Activated CD4-positive, alpha-beta T cell treated with anti-CD3 and anti-CD28 coated beads, Interleukin-10, Interleukin-2, amounts not matched to agents 100 ng/mL and 50 ng/mL, durations not matched to agents 16 hours and 8 hours (primary cell): ENCODE data around the gene APBB2.

Source experiments
- DNase-seq: peaks from one replicate; pipeline ENCODE4 v3.0.0-alpha.2; 2020

The APBB2 gene

GRCh38 chr4:41214136-41214824 is at the start of gene APBB2:
APBB2 (minus strand) TSS chr4:41214542; CDS start chr4:41033254, 181,288 bp downstream.
- DNase-seq: peak; percentile 66

DNA sequence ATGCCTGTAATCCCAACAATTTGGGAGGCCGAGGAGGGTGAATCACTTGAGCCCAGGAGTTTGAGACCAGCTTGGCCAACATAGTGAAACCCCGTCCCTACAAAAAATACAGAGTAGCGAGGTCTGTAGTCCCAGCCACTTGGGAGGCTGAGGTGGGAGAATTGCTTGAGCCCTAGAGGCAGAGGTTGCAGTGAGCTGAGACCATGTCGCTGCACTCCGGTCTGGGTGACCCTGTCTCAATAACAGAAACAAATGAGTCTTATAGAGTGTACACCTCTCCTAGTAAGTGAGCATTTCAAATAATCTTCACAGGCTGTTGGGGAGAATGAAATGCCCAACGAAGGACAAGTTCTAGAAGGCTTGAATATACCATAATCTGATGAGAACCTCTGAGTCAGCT is 47.9 kb upstream of the APBB2 start:
- no peak for DNase-seq

DNA sequence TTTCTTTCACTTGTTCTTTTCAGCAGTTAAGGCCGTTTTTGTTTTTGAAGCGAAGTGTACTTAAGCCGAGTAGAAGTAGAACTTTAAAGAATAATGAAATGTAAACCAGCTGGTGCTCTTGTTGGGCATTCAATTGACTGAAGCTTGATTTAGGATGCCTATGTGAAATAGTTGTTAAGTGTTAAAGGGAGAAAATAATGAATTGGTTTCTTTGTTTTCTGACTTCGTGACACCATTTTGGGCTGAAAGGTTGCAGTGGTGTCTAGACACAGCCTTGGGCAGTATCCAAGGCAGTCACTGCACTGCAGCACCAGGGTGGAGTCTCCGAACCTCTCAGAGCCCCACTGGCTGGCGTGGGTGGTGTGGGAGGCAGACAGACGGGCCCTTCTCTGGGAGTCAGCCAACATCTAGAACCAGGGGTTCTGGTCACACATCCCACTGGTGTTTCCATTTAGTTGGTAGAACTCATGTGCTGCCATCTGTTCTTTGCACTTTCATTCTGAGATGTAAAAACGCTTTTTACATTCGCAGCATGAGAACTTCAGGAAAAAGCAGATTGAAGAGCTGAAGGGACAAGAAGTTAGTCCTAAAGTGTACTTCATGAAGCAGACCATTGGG is 45.9 kb upstream of the APBB2 start:
- no peak for DNase-seq

GRCh38 chr4:41258783-41259182 is 44.4 kb upstream of the APBB2 start:
- no peak for DNase-seq

GRCh38 chr4:41257906-41258305 is 43.6 kb upstream of the APBB2 start:
- DNase-seq: no peak

DNA sequence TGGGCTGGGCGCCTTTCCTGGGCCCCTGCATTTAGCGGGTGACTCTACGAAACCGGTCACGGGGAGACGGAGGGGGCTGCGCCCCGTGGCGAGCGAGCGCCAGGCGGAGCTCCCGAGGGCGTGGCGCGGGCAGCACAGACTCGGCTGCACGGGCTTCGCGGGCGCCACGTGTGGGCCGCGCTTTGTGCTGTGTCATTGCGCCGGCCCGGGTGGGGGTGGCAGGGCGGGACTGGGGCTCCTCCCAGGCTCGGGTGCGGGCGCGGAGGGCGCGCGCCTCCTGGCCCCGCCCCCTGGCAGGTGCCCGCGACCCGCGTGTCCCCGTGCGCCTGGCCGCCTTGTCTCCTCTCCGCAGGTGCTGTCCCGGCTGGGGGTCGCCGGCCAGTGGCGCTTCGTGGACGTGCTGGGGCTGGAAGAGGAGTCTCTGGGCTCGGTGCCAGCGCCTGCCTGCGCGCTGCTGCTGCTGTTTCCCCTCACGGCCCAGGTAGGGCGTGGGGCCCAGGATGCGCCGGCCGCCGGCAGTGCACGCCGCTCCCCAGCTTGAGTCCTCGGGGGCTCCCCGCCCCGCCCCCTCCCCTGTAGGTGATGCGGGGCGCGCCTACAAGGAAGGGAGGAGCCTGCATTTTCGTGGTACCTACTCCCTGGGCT is 43.0 kb upstream of the APBB2 start:
- peak; percentile 19 for DNase-seq

GRCh38 chr4:41256740-41257256 is 42.5 kb upstream of the APBB2 start, which contains the start of gene UCHL1:
UCHL1 (plus strand) TSS chr4:41256928; CDS start chr4:41256977, 49 bp downstream.
- peak; percentile 11 for DNase-seq

DNA sequence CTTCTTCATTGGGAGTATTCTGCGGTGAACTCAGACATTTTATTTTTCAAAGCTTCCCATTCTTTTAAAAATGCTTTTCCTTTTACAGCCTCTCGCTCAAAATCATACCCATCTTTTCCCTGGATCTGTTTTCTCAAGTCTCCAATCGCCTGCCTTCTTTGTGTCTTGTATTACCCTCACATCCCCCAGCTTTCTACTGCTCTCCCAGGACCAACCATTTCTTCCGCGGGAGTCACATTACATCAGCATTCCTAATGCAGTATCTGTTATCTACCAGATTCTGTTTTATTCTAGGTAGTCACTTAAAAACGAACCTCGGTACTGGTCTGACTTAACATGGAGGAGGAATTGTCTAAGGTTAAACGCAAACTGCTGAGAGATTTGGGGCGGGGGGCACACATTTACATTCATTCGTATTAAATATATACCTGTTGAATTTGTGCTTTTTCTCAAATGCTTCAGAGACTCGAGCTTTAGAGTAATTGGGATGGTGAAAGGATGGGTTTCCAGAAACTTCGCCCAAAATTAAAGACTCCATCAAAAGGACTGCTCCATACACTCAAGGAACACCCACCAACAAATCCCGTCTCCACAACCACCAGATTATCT is 41.9 kb upstream of the APBB2 start:
- DNase-seq: no peak

GRCh38 chr4:41245983-41246382 is 31.6 kb upstream of the APBB2 start:
- no peak for DNase-seq

DNA sequence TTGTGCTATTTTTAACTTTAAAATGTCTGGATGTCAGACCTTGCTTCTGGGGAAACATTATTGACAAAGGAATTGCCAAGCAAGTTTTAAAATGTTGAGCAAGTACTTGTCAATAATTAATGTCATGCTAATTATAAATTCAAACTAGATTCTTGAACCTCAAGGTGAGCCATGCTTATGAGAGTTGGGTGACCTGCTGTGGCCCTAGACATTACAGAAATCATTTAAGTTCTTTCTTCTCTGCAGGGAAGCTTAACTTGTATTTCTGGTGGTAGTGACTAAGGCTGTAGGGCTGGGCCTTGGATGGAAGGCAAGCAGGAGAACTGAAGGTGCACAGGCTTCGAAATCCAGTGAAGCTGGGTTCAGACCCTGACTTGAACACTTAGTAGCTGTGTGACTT is 27.6 kb upstream of the APBB2 start:
- no peak for DNase-seq

DNA sequence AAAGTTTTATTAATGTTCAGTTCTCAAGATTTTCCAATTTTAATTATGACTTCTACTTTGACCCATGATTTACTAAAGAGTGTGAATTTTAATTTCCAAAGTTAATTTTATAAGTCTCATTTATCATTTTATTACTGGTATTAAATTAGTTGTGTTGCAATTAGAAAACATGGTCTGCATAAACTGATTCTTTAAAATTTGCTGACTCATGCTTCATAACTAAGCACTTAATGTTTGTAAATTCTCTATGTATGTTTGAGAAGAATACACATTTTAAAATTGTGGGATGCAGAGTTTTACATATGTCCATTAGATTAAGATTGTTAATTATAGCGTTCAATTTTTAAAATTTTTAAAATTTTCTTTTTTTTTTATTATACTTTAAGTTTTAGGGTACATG is 22.2 kb upstream of the APBB2 start:
- DNase-seq: no peak

DNA sequence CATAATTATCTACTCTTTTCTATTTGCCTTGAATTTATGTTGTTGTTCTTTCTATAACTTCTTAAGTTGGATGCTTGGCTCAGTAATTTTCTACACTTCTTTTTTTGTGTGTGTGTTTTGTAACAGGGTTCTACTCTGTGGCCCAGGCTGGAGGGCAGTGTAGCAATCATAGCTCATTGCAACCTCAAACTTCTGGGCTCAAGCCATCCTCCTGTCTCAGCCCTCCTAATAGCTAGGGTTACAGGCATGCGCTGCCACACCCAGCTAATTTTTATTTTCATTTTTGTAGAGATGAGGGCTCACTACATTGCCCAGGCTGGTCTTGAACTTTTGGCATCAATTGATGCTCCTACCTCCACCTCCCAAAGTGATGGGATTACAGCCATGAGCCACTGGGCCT is 21.7 kb upstream of the APBB2 start:
- DNase-seq: no peak

- DNase-seq: no peak
These were observed 18.5 kb upstream of the APBB2 start for GRCh38 chr4:41232856-41233255.

DNA sequence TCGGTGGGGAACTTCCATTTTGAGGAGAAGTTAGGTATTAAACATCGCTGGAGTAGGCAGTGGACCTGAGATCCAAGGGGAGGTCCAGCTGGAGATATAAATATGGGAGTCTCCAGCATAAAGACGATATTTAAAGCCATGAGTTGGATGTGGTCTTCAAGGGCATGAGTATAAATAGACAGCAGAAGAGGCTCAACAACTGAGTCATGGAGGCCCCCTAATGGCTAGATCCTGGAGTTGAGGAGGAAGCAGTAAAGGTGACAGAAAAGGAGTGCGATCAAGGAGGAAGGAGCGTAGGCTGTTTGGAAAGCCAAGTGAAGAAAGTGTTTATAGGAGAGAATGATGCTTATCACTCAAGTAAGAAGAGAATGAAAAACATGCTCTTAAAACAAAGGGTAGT is 18.1 kb upstream of the APBB2 start:
- DNase-seq: no peak

DNA sequence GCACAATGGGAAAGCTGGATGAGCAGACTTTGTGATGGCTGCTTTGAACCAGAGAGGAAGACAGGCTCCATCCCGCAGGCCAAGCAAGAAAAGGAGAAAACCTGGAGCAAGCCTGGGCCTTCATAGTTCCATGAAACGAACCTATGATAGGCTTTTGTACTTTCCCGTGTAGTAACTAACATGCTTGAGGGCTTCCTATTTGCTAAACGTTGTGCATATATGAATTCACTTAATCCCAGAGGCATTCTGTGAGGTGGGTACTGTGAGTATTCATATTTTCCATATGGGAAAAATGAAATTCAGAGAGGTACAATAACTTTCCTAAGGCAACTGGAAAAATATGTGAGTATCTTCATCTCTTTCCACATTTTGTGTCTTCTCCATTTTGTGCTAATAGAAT is 13.6 kb upstream of the APBB2 start:
- DNase-seq: no peak

DNA sequence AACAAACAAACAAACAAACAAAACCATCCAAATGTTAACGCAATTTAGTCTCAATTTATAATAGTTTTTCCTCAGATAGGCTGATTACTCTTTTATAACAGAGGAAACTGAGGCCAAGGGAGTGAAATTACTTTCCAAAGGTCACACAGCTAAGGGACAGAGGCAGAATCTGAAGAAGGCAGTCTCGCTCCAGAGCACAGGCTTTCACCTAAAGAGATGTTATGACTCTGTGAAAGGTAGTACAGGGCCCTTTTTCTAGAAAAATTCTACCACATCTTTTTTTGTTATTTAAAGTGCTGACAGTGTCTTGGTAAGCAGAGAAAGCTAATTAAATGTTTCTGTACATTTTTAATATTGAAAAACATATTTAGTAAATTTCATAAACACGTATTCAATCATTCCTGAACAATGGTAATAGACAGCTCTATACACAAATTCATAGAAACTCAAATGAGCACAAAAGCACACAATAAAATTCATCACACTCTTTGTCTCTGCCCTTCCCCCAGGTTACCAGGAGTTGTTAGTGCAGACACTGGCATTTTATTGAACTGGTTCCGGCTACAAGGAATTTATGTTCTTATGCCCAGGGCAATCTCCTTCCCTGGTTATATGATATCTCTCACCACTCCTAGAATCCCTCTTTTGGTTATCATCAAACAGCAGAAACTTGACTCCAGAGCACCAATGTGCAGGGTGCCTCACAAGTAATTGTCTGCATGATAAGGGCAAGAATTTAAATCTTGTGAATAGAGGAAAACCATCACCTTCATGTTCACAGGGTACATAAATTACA is 7.7 kb upstream of the APBB2 start:
- DNase-seq: no peak

- DNase-seq: no peak
These were observed 5.1 kb upstream of the APBB2 start for GRCh38 chr4:41219421-41219950.

GRCh38 chr4:41218703-41219102 is 4.4 kb upstream of the APBB2 start:
- DNase-seq: no peak

- DNase-seq: no peak
These were observed 3.0 kb upstream of the APBB2 start for GRCh38 chr4:41217374-41217773.

GRCh38 chr4:41217020-41217333 is 2.6 kb upstream of the APBB2 start:
- DNase-seq: no peak

DNA sequence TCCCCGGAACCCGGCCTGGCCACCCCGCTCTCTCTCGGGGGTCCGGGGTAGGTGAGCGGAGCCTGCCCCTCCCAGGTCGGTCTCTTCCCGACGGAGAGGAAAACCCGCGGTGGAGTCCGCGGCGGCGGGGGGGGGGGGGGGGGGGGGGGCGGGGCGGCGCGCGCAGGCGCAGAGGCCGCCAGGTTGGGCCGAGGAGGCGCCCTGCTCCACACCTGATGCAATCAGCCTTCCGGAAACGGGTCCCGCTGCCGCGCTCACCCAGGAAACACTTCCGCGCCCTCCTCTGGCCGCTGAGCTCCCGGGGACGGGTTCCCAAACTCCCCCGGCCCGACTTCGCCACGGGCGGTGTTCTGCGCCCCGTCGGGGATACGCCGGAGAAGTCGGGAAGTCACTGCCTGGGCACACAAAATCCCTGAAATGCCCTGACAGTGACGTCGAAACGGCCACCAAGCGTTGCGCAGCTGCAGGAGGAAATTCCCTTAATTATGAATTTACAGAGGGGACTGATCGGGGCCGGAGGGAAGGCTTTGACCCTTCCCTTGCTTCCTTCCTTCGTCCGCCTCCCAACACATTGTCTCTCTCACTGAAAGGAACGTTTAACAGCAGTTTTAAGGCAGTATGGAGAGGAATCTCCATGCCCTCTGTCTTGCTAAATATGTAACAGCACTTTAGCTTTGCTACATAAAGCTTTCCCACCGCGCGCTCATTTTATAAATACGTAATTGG is 2.1 kb upstream of the APBB2 start:
- DNase-seq: peak; percentile 76

DNA sequence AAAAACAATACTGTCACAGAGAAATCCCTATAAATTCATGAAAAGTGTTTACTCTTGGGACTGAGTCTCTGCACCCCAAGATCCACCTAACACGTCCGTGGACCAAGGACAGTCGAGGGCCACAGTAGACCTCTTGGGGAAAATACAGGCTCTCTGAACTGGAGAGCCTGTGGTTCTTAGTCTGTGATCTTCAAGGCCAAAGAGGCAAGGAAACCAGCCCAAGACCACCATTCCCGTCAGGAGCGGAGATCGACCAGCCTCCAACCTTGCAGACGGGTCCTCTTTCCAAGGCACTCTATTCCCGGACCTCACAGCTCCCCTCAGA is 1.6 kb upstream of the APBB2 start:
- no peak for DNase-seq
